Heart left ventricle (tissue), 16 donors: ENCODE data around the gene SPPL3. TPM values are rescaled to one million over a fixed set of nuclear protein-coding genes. Genes with fewer than 3 reads are reported as not detected.
A peak's percentile ranks its signal among the peaks of the same experiment; 100 is the strongest.

Experiments used
- ATAC-seq, 4 donors: fragments of 200-7000 bp; cut with Tn5 transposase; one replicate each; pipeline ENCODE4 v1.9.1; 2020 to 2022; ENCODE audit warnings: moderate library complexity in 4 of 4, mild to moderate bottlenecking in 3 of 4, moderate number of reproducible peaks in 1 of 4
- DNase-seq, 5 donors: peaks; one replicate each; pipeline ENCODE4 v3.0.0-alpha.2; 2020
- H3K27ac ChIP-seq, 12 donors: fragments of 200-600 bp; sonication (generic) in 4 of 12; one replicate each; pipeline versions ENCODE4 v1.5.0 to v1.8.0; 2016 to 2022; ENCODE audit warnings: mild to moderate bottlenecking in 2 of 12
- H3K27me3 ChIP-seq, 9 donors: fragments of 200-600 bp; sonication (generic) in 2 of 9; one replicate each; pipeline versions ENCODE4 v1.5.1 to v1.8.0; 2016 to 2022; ENCODE audit warnings: mild to moderate bottlenecking in 3 of 9
- H3K36me3 ChIP-seq, 9 donors: fragments of 200-600 bp; sonication (generic) in 2 of 9; one replicate each; pipeline versions ENCODE4 v1.5.0 to v1.8.0; 2018 to 2022; ENCODE audit warnings: mild to moderate bottlenecking in 2 of 9
- H3K4me1 ChIP-seq, 12 donors: fragments of 200-600 bp; sonication (generic) in 4 of 12; one replicate each; pipeline versions ENCODE4 v1.5.0 to v1.8.0; 2016 to 2022; ENCODE audit warnings: mild to moderate bottlenecking in 3 of 12
- H3K4me3 ChIP-seq, 12 donors: fragments of 200-600 bp; sonication (generic) in 4 of 12; one replicate each; pipeline versions ENCODE4 v1.5.0 to v1.8.0; 2017 to 2022; ENCODE audit warnings: mild to moderate bottlenecking in 9 of 12, moderate library complexity in 4 of 12
- H3K9me3 ChIP-seq, 12 donors: fragments of 200-600 bp; sonication (generic) in 4 of 12; one replicate each; pipeline versions ENCODE4 v1.5.0 to v1.8.0; 2016 to 2022; ENCODE audit warnings: mild to moderate bottlenecking in 1 of 12
- POLR2A ChIP-seq, 2 donors: fragments of 450-650 bp; IDR thresholded peaks; one replicate each; pipeline ENCODE4 v1.6.1; 2017; ENCODE audit warnings: antibody characterized with exemption in 2 of 2, mild to moderate bottlenecking in 2 of 2, moderate library complexity in 2 of 2
- WGBS, 4 donors: extraction: QIAGEN DNeasy Blood & Tissue Kit in 2 of 4; methylation state at CpG; one replicate each; pipeline versions ENCODE4 v1.1.5 to v1.1.7; 2013 to 2018; 5-methylcytosine and 5-hydroxymethylcytosine counted together
- intact Hi-C, 10 donors: fragments of 100-400 bp; cut with DNase I; formaldehyde crosslinking; loops; one replicate each; pipeline versions ENCODE4 v1.11.1 to v1.14.2; 2022
- polyA plus RNA-seq, 2 donors: library from polyadenylated mRNA; stranded (reverse); fragments of 200-250 nt; gene quantifications; one replicate each; pipeline ENCODE4 v1.2.3, GENCODE V29; 2013
- total RNA-seq, 9 donors: library from RNA; depleted of rRNA in 2 of 9; stranded (reverse); fragments of >200 nt in 2 of 9; fragmentation: NEBNext Ultra II Directional in 3 of 9; extraction: Animal tissue kit (Norgen Biotek cat#: 25700) in 3 of 9; gene quantifications; one replicate each; pipeline versions ENCODE4 v1.1.0 to v1.2.4, GENCODE V29; 2016 to 2023
- TF ChIP-seq, protein P1 (sequence below), 12 donors: fragments of 200-600 bp; sonication (generic) in 4 of 12; IDR thresholded peaks; one replicate each; pipeline versions ENCODE4 v1.5.0 to v1.8.0; 2018 to 2022; ENCODE audit warnings: antibody characterized with exemption in 12 of 12, mild to moderate bottlenecking in 5 of 12
- donor health status: ischemic (EF 13 %, LVEDD 7.1; RV severe dilation, severe dysfunction).
- donor health status: healthy with polysubstance abuse.
- donor health status: DM: no; HTN: yes; CAD: no.
- donor health status: DM: no; HTN: no; CAD: no.
- donor health status: ischemic (EF 25% LVEDD 6.9; RV normal size, moderate dysfunction).
- donor health status: ischemic (EF 25% LVEDD 5.7; RV mildly dilated, moderate dysfunction).
- donor health status: healthy.
- donor health status: DM: yes; HTN: yes; CAD: no.
- donor health status: ischemic (EF 35%, LVEDD 5.7; RV mildly dilated, moderate dysfunction).
- donor health status: nonischemic (EF 11% LVEDD 7.7; RV severe dilation, severe dysfunction).
- donor health status: DM: yes; HTN: yes; CAD: no.
- donor health status: PGD.
- donor health status: ischemic (EF 29% LVEDD 5.4; RV normal size, mild dysfunction).
- donor health status: nonischemic (EF 23%, LVEDD 6.1; RV moderate dilation, normal function).

SPPL3 gene
- total and polyA plus RNA-seq, 11 donors: 8.2 to 48.2 (median 26.5) TPM

- no peaks in the 10 kb centered on the region for H3K9me3 ChIP-seq
- ATAC-seq (no peak), DNase-seq (no peak)
- TF ChIP-seq, protein P1, sequence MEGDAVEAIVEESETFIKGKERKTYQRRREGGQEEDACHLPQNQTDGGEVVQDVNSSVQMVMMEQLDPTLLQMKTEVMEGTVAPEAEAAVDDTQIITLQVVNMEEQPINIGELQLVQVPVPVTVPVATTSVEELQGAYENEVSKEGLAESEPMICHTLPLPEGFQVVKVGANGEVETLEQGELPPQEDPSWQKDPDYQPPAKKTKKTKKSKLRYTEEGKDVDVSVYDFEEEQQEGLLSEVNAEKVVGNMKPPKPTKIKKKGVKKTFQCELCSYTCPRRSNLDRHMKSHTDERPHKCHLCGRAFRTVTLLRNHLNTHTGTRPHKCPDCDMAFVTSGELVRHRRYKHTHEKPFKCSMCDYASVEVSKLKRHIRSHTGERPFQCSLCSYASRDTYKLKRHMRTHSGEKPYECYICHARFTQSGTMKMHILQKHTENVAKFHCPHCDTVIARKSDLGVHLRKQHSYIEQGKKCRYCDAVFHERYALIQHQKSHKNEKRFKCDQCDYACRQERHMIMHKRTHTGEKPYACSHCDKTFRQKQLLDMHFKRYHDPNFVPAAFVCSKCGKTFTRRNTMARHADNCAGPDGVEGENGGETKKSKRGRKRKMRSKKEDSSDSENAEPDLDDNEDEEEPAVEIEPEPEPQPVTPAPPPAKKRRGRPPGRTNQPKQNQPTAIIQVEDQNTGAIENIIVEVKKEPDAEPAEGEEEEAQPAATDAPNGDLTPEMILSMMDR (IDR thresholded peaks at IDR 0.05): no peak
- TF ChIP-seq POLR2A (IDR thresholded peaks at IDR 0.05): no peak
- peak overlapping the region in 8 of 12 donors; percentile 3 to 49 (median 29) for H3K27ac ChIP-seq
- WGBS, 4 donors: 26 to 41% (median 36%) methylated on average over 4 of the region's 4 CpGs
- peaks cover 0 to 80% (median 57%) of the 10 kb centered on the region in 12 donors for H3K4me1 ChIP-seq
- intact Hi-C loops: loop anchor here in 1 of 10 donors (10.0 kb wide), 1 partner anchor 70 kb away; no protein-coding TSS in a partner anchor
- H3K27me3 ChIP-seq: no peaks in the 10 kb centered on the region
- H3K4me3 ChIP-seq: no peak overlapping the region
- H3K36me3 ChIP-seq: no peaks in the 10 kb centered on the region
These were observed 68.9 kb downstream of the SPPL3 start for GRCh38 chr12:120835304-120835612.

DNA sequence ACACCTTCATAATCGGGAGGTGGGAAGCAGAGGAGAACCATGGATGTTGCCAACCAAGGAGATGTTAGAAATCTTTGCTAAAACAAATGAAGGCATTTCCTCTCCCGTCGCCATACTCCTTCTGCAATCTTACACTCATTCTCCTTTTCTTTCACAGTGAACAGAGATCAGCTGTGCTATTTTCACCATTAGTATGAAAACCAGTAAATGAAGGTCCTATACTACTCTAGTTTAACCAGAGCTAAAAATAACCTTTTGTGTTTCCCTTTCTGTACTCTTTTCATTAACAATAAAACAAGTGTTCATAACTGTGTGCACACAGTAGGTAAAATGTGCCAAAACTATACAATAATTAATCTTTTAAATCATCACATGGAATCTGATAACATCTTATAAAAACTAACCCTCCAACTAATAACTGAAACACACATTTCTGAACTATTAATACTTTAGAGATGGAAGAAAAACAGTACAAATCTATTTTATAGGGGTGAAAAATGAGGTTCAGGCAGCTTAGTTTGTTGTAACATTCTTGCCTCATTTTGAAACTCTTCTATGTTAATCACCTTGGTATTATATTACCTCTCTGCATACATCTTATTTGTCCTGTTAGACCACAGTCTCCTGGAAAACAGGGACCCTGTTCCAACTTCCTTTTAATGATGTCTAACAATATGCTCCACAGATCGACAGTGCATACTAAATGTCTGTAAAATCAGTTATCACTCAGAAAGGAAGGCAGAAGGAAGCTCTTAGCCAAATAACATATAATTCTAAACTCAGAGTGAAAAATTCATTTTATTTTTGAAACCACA lies 69.5 kb downstream of the SPPL3 start:
- ATAC-seq: no peak
- peak overlapping the region in 8 of 12 donors; percentile 3 to 49 (median 34) for H3K27ac ChIP-seq
- no peaks in the 10 kb centered on the region for H3K9me3 ChIP-seq
- TF ChIP-seq, protein P1 (IDR thresholded peaks at IDR 0.05): no peak
- TF ChIP-seq POLR2A (IDR thresholded peaks at IDR 0.05): no peak
- peaks cover 0 to 81% (median 56%) of the 10 kb centered on the region in 12 donors for H3K4me1 ChIP-seq
- H3K27me3 ChIP-seq: no peaks in the 10 kb centered on the region
- intact Hi-C loops: loop anchor here in 1 of 10 donors (10.0 kb wide), 1 partner anchor 70 kb away; no protein-coding TSS in a partner anchor
- H3K4me3 ChIP-seq: no peak overlapping the region
- no peak for DNase-seq
- WGBS, 4 donors: 48 to 64% (median 60%) methylated on average over 4 of the region's 4 CpGs
- H3K36me3 ChIP-seq: no peaks in the 10 kb centered on the region

GRCh38 chr12:120833849-120834248 lies 70.3 kb downstream of the SPPL3 start:
- Histone ChIP-seq H3K4me3 (no peak overlapping the region), H3K4me1 (peaks cover 0 to 84% (median 55%) of the 10 kb centered on the region in 12 donors), H3K27ac (peak overlapping the region in 4 of 12 donors; percentile 15 to 49 (median 38)), H3K36me3 (no peaks in the 10 kb centered on the region), H3K9me3 (no peaks in the 10 kb centered on the region), H3K27me3 (no peaks in the 10 kb centered on the region)
- DNase-seq (no peak), ATAC-seq (peak in 2 of 4 donors; percentile 53 to 57)
- intact Hi-C loops: loop anchor here in 1 of 10 donors (10.0 kb wide), 1 partner anchor 69 kb away; no protein-coding TSS in a partner anchor
- WGBS, 4 donors: 60 to 71% (median 64%) methylated on average over 4 of the region's 4 CpGs
- TF ChIP-seq, protein P1 (IDR thresholded peaks at IDR 0.05): no peak
- TF ChIP-seq POLR2A (IDR thresholded peaks at IDR 0.05): no peak

DNA sequence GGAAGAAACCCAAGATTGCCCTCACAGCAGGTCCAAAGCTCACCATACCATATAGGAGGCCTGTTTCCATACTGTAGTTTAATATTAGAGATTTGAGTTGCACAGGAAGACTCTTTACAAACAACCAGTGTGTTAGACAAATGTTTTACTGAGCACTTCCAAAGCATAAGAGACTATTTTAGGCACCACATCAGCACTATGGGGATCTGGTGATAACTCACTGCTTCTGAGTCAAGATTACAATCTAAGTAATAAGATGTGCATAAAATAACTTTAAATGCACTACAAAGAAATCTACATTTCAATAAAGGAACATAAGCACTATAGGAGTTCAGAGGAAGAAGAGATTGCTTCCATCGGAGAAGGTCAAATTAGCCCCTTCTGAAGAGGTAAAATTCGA lies 71.4 kb downstream of the SPPL3 start:
- WGBS, 4 donors: 91 to 97% (median 93%) methylated on average over 2 of the region's 2 CpGs
- Histone ChIP-seq H3K4me3 (no peak overlapping the region), H3K27me3 (no peaks in the 10 kb centered on the region), H3K9me3 (no peaks in the 10 kb centered on the region), H3K4me1 (peaks cover 0 to 94% (median 58%) of the 10 kb centered on the region in 12 donors), H3K36me3 (no peaks in the 10 kb centered on the region), H3K27ac (no peak overlapping the region)
- DNase-seq: no peak
- no peak for ATAC-seq
- TF ChIP-seq POLR2A (IDR thresholded peaks at IDR 0.05): no peak
- TF ChIP-seq, protein P1 (IDR thresholded peaks at IDR 0.05): no peak
- intact Hi-C loops: loop anchor here in 1 of 10 donors (10.0 kb wide), 1 partner anchor 68 kb away; no protein-coding TSS in a partner anchor
